ELF-1 (cell line): Measurements from ENCODE around the gene RECQL.

ENCODE experiments used
- DNase-seq: peaks from one replicate; pipeline ENCODE4 v3.0.0-alpha.2; 2016; ENCODE audit warnings: low read depth, low spot score

Gene RECQL

GRCh38 chr12:21429994-21430393 lies 71.4 kb downstream of the RECQL start:
- DNase-seq: no peak

- no peak for DNase-seq
Observed at GRCh38 chr12:21428241-21428640, 73.2 kb downstream of the RECQL start.

- peak; percentile 64 for DNase-seq
Observed at GRCh38 chr12:21419009-21419699, 82.3 kb downstream of the RECQL start.
